OCI-LY3 (cell line): ENCODE results near the gene C11orf68.

Experiments
- H2AFZ ChIP-seq: fragments of 200-600, 300-600 bp; shearing (Covaris generic); 2 replicates; pipeline ENCODE4 v1.6.0; 2014; ENCODE audit warnings: antibody characterized with exemption, low read depth, low read length
- H3K27ac ChIP-seq: fragments of 200-600, 300-600 bp; sonication (generic); 2 replicates; pipeline ENCODE4 v1.5.1; 2014; ENCODE audit warnings: mild to moderate bottlenecking, low read length, moderate library complexity, mixed read lengths
- H3K27me3 ChIP-seq: fragments of 200-600, 300-600 bp; sonication (generic); 2 replicates; pipeline ENCODE4 v1.6.1; 2014; ENCODE audit warnings: low read depth, low read length, mixed read lengths
- H3K36me3 ChIP-seq: fragments of 200-600, 300-600 bp; sonication (generic); replicated peaks from 2 replicates; pipeline ENCODE3; 2014; ENCODE audit warnings: low read depth, low read length, mixed read lengths
- H3K4me1 ChIP-seq: fragments of 300-600, 200-600 bp; sonication (generic); 2 replicates; pipeline ENCODE4 v1.6.1; 2014; ENCODE audit warnings: low read length, mixed read lengths
- H3K4me2 ChIP-seq: fragments of 200-600, 300-600 bp; sonication (generic); 2 replicates; pipeline ENCODE4 v1.6.1; 2014; ENCODE audit warnings: low read length, mixed read lengths
- H3K4me3 ChIP-seq: fragments of 300-600, 200-600 bp; sonication (generic); 2 replicates; pipeline ENCODE4 v1.5.1; 2014; ENCODE audit warnings: antibody characterized with exemption, mild to moderate bottlenecking, low read length, moderate library complexity
- H3K79me2 ChIP-seq: fragments of 300-600, 200-600 bp; shearing (Covaris generic); 2 replicates; pipeline ENCODE4 v1.6.1; 2014; ENCODE audit warnings: mild to moderate bottlenecking, low read length, mixed read lengths
- H3K9ac ChIP-seq: fragments of 300-600, 200-600 bp; shearing (Covaris generic); 2 replicates; pipeline ENCODE4 v1.6.0; 2014; ENCODE audit warnings: mild to moderate bottlenecking, low read length, moderate library complexity
- H3K9me3 ChIP-seq: fragments of 200-600, 300-600 bp; shearing (Covaris generic); 2 replicates; pipeline ENCODE4 v1.6.1; 2014; ENCODE audit warnings: low read length, mixed read lengths; ENCODE audit not compliant: insufficient read depth
- H4K20me1 ChIP-seq: fragments of 200-600, 300-600 bp; sonication (generic); 2 replicates; pipeline ENCODE4 v1.6.1; 2016; ENCODE audit warnings: low read length, mixed read lengths; ENCODE audit not compliant: insufficient read depth
- CTCF ChIP-seq: fragments of 200-600, 300-600 bp; sonication (generic); IDR thresholded peaks from 2 replicates; pipeline ENCODE4 v1.5.1; 2014; ENCODE audit warnings: antibody characterized with exemption, low read length, low read depth
- EZH2phosphoT487 ChIP-seq: fragments of 200-600 bp; shearing (Covaris generic); IDR thresholded peaks from 2 replicates; pipeline ENCODE4 v1.6.1; 2018; ENCODE audit warnings: antibody characterized with exemption, mixed run types, low read depth

The C11orf68 gene

DNA sequence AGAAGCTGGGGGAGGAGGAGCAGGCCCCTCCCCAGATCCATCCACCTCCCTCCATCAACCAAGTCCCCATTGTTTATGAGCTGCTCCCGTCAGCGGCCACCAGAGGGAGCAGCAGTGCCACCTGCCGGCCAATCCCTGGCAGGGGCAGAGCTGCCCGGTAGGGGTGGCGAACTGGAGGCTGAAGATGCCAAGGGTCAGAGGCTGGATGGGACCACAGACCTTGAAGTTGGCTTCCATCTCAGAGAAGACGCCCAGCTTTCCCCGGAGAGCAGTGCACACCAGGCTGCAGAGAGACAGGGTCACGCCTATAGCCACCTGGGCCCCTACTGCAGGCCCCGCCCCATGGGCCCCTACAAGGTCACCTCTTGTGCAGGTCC is 34.2 kb downstream of the C11orf68 start:
- Histone ChIP-seq H3K9me3 (no peaks in the 10 kb centered on the region), H3K36me3 (peaks cover 43% of the 10 kb centered on the region), H3K79me2 (peaks cover 10% of the 10 kb centered on the region), H3K4me3 (no peak overlapping the region), H3K9ac (no peak overlapping the region), H2AFZ (no peak overlapping the region), H3K4me1 (peaks cover 16% of the 10 kb centered on the region), H4K20me1 (no peaks in the 10 kb centered on the region), H3K4me2 (no peak overlapping the region), H3K27me3 (no peaks in the 10 kb centered on the region), H3K27ac (no peak overlapping the region)
- TF ChIP-seq EZH2phosphoT487 (no peak), CTCF (peak; percentile 100)

- no peak overlapping the region for H3K4me2 ChIP-seq
- H2AFZ ChIP-seq = no peak overlapping the region
Observed at GRCh38 chr11:65883786-65884715, 34.8 kb downstream of the C11orf68 start.

GRCh38 chr11:65883058-65883761 is 35.7 kb downstream of the C11orf68 start:
- Histone ChIP-seq H3K9me3 (no peaks in the 10 kb centered on the region), H3K4me2 (no peak overlapping the region), H3K27me3 (no peaks in the 10 kb centered on the region), H3K27ac (no peak overlapping the region), H3K4me3 (no peak overlapping the region), H3K79me2 (peaks cover 10% of the 10 kb centered on the region), H3K36me3 (peaks cover 43% of the 10 kb centered on the region), H2AFZ (no peak overlapping the region), H3K9ac (no peak overlapping the region), H3K4me1 (peaks cover 8% of the 10 kb centered on the region), H4K20me1 (no peaks in the 10 kb centered on the region)
- no peak for TF ChIP-seq EZH2phosphoT487
- no peak for TF ChIP-seq CTCF

More at GRCh38 chr11:65883786-65884715, 34.8 kb downstream of the C11orf68 start:
- H3K9ac ChIP-seq = no peak overlapping the region
- H3K79me2 ChIP-seq = peaks cover 10% of the 10 kb centered on the region
- peaks cover 10% of the 10 kb centered on the region for H3K4me1 ChIP-seq
- no peak overlapping the region for H3K27ac ChIP-seq
- H3K9me3 ChIP-seq = no peaks in the 10 kb centered on the region
- no peak overlapping the region for H3K4me3 ChIP-seq
- no peak for TF ChIP-seq EZH2phosphoT487
- no peak for TF ChIP-seq CTCF
- H3K36me3 ChIP-seq = peaks cover 43% of the 10 kb centered on the region
- no peaks in the 10 kb centered on the region for H3K27me3 ChIP-seq
- no peaks in the 10 kb centered on the region for H4K20me1 ChIP-seq
